Astrocyte (in vitro differentiated cells and primary cell): ENCODE measurements around the gene HDAC8.

Experiments used
- CTCF ChIP-seq: IDR thresholded peaks from 2 replicates; pipeline ENCODE4 v1.5.1; 2011; ENCODE audit warnings: low read depth, mild to moderate bottlenecking, inconsistent platforms, low read length, moderate library complexity; ENCODE audit not compliant: insufficient read depth
- EZH2 ChIP-seq: IDR thresholded peaks from 2 replicates; pipeline ENCODE4 v1.6.1; 2012; ENCODE audit warnings: mild to moderate bottlenecking, low read length, inconsistent platforms; ENCODE audit not compliant: insufficient read depth

GRCh38 chrX:72487661-72488060, 85.0 kb downstream of the HDAC8 start:
- TF ChIP-seq CTCF (no peak), EZH2 (no peak)
